GM18867 (cell line): ENCODE data around the gene PSPH.
"Not testable (repeated sequence)": the region's sequence is repeated elsewhere in the genome, so short reads cannot be mapped to it uniquely, and the experiment has no call there.

Experiments
- ATAC-seq: cut with Tn5 transposase; IDR thresholded peaks from one replicate; pipeline ENCODE4 v1.9.1; 2021; ENCODE audit warnings: mild to moderate bottlenecking, moderate library complexity; ENCODE audit not compliant: unreplicated experiment

PSPH gene

GRCh38 chr7:56063500-56063881, 12.2 kb upstream of the PSPH start:
- no peak for ATAC-seq

GRCh38 chr7:56062382-56062781, 11.1 kb upstream of the PSPH start:
- no peak for ATAC-seq

- ATAC-seq = no peak
Measured at GRCh38 chr7:56053993-56054392, 2.7 kb upstream of the PSPH start.

GRCh38 chr7:56053379-56053778, 2.1 kb upstream of the PSPH start:
- ATAC-seq = no peak

GRCh38 chr7:56051053-56051338, 248 bp downstream of the PSPH start:
- ATAC-seq = no peak

- ATAC-seq = not testable (repeated sequence)
Measured at GRCh38 chr7:56048763-56049162, 2.5 kb downstream of the PSPH start.

- no peak for ATAC-seq
Measured at GRCh38 chr7:56048245-56048644, 3.0 kb downstream of the PSPH start.

GRCh38 chr7:56047446-56048116, 3.7 kb downstream of the PSPH start:
- not testable (repeated sequence) for ATAC-seq

GRCh38 chr7:56046721-56047445, 4.4 kb downstream of the PSPH start:
- ATAC-seq = no peak

GRCh38 chr7:56045758-56046157, 5.5 kb downstream of the PSPH start:
- ATAC-seq = not testable (repeated sequence)

GRCh38 chr7:56040730-56041129, 10.5 kb downstream of the PSPH start:
- no peak for ATAC-seq

GRCh38 chr7:56033671-56034432, 17.4 kb downstream of the PSPH start:
- peak; percentile 97 for ATAC-seq

GRCh38 chr7:56032578-56032977, 18.7 kb downstream of the PSPH start:
- not testable (repeated sequence) for ATAC-seq

GRCh38 chr7:56031556-56031955, 19.7 kb downstream of the PSPH start:
- ATAC-seq = not testable (repeated sequence)

GRCh38 chr7:56030340-56030739, 20.9 kb downstream of the PSPH start:
- ATAC-seq = no peak

- ATAC-seq = no peak
Measured at GRCh38 chr7:56028942-56029630, 22.2 kb downstream of the PSPH start.

GRCh38 chr7:56026538-56026937, 24.7 kb downstream of the PSPH start:
- no peak for ATAC-seq

- no peak for ATAC-seq
Measured at GRCh38 chr7:56023500-56023899, 27.7 kb downstream of the PSPH start.

GRCh38 chr7:56019501-56019900, 31.7 kb downstream of the PSPH start:
- no peak for ATAC-seq

- ATAC-seq = not testable (repeated sequence)
Measured at GRCh38 chr7:56017015-56017414, 34.2 kb downstream of the PSPH start.

GRCh38 chr7:56009695-56010094, 41.5 kb downstream of the PSPH start:
- ATAC-seq = no peak
